Thyroid gland (tissue), 4 donors: ENCODE measurements around the gene CHAD.

Experiments
- CTCF ChIP-seq, 6 experiments: fragments of 200-600 bp in 3 of 6; fragments of 450-650 bp in 3 of 6; sonication (generic) in 3 of 6; IDR thresholded peaks; one replicate each; pipeline ENCODE4 v1.5.1; 2016 to 2019; ENCODE audit warnings: antibody characterized with exemption in 6 of 6, mild to moderate bottlenecking in 2 of 6, inconsistent platforms in 1 of 6, moderate library complexity in 1 of 6
- POLR2A ChIP-seq, 2 donors: fragments of 450-650 bp; IDR thresholded peaks; one replicate each; pipeline ENCODE4 v1.6.1; 2017; ENCODE audit warnings: antibody characterized with exemption in 2 of 2, mild to moderate bottlenecking in 2 of 2, moderate library complexity in 1 of 2

DNA sequence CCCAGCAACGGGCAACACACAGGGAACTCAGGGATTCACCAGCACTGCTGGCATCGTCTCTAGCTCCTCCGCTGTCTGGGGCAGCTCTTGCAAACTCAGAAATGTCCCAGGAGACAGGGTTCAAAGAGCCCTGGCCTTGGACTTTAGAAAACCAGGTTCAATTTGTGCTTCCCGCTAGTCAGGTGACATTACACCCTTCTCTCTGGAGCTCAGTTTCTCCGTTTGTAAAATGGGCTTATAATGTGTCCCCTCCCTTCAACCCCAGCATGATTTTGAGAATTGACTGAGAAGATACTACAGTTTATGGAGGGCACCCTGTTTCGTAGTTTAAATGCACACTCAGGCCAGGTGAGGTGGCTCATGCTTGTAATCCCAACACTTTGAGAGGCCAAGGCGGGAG is 37.6 kb upstream of the CHAD start:
- TF ChIP-seq POLR2A (IDR thresholded peaks at IDR 0.05) (no peak), CTCF (IDR thresholded peaks at IDR 0.05) (no peak)
